Gastroesophageal sphincter (tissue), 3 donors: Measurements from ENCODE around the gene RAE1.

Experiments used
- CTCF ChIP-seq, 4 experiments: fragments of 200-600 bp in 2 of 4; fragments of 450-650 bp in 2 of 4; sonication (generic) in 1 of 4; IDR thresholded peaks; one replicate each; pipeline ENCODE4 v1.5.1; 2017 to 2019; ENCODE audit warnings: antibody characterized with exemption in 4 of 4, mild to moderate bottlenecking in 2 of 4, moderate library complexity in 2 of 4
- EP300 ChIP-seq: sonication (generic); formaldehyde crosslinking; IDR thresholded peaks from one replicate; pipeline ENCODE4 v1.6.1; 2017; ENCODE audit warnings: antibody characterized with exemption, mild to moderate bottlenecking
- POLR2A ChIP-seq, 2 donors: fragments of 450-650 bp; IDR thresholded peaks; one replicate each; pipeline ENCODE4 v1.6.1; 2017; ENCODE audit warnings: antibody characterized with exemption in 2 of 2, mild to moderate bottlenecking in 2 of 2, moderate library complexity in 1 of 2
- POLR2AphosphoS5 ChIP-seq: sonication (generic); formaldehyde crosslinking; IDR thresholded peaks from one replicate; pipeline ENCODE4 v1.6.1; 2017; ENCODE audit warnings: antibody characterized with exemption

- TF ChIP-seq CTCF (IDR thresholded peaks at IDR 0.05) (no peak), POLR2AphosphoS5 (no peak), EP300 (no peak), POLR2A (IDR thresholded peaks at IDR 0.05) (no peak)
Measured at GRCh38 chr20:57421253-57422220, 70.5 kb downstream of the RAE1 start.
